Breast epithelium (tissue), 3 donors: ENCODE results near the gene SLC25A42.

ENCODE experiments used
- CTCF ChIP-seq, 3 donors: fragments of 450-650 bp; IDR thresholded peaks; one replicate each; pipeline ENCODE4 v1.5.1; 2016 to 2017; ENCODE audit warnings: antibody characterized with exemption in 3 of 3, mild to moderate bottlenecking in 3 of 3, moderate library complexity in 3 of 3
- POLR2A ChIP-seq: fragments of 450-650 bp; IDR thresholded peaks from one replicate; pipeline ENCODE4 v1.6.1; 2016; ENCODE audit warnings: antibody characterized with exemption, mild to moderate bottlenecking, moderate library complexity
- POLR2AphosphoS5 ChIP-seq, 3 donors: sonication (generic); formaldehyde crosslinking; IDR thresholded peaks; one replicate each; pipeline ENCODE4 v1.6.1; 2017; ENCODE audit warnings: antibody characterized with exemption in 3 of 3

GRCh38 chr19:19049406-19049805, 14.4 kb upstream of the SLC25A42 start:
- TF ChIP-seq CTCF (IDR thresholded peaks at IDR 0.05) (no peak), POLR2A (no peak), POLR2AphosphoS5 (IDR thresholded peaks at IDR 0.05) (no peak)
